HepG2 (cell line): ENCODE results near the gene SLC17A3. TPM values are rescaled to one million over a fixed set of nuclear protein-coding genes. Genes with fewer than 3 reads are reported as not detected.

Source experiments
- ATAC-seq: fragments of 200-7000 bp; cut with Tn5 transposase; 3 replicates; pipeline ENCODE4 v1.9.1; 2020; ENCODE audit warnings: mild to moderate bottlenecking, moderate library complexity
- BruUV-seq: library from RNA; stranded (reverse); fragments of 400-500 nt; replicated peaks from 2 replicates; lab custom pipeline; 2021; lab: Mats Ljungman, UMichigan
- CTCF ChIA-PET: fragments of 300-600 bp; formaldehyde crosslinking; extraction: SDS; loops from one replicate; lab custom pipeline; 2021; ENCODE audit warnings: low total read pairs, inconsistent platforms, low intra/inter-chr PET ratio; lab: Yijun Ruan, JAX
- POLR2A ChIA-PET: fragments of 350-600 bp; sonication (Branson Sonifier 250); formaldehyde crosslinking; loops from one replicate; lab custom pipeline; 2020; ENCODE audit warnings: antibody characterized with exemption, inconsistent platforms; lab: Yijun Ruan, JAX
- DNase-seq: peaks from one replicate; pipeline ENCODE4 v3.0.0-alpha.2; 2015; ENCODE audit warnings: low spot score
- FAIRE-seq: peaks from 3 replicates; lab custom pipeline; 2011; peaks lifted over from hg19 to GRCh38; lab: Jason Lieb, UNC
- H2AFZ ChIP-seq: one replicate; pipeline ENCODE4 v1.6.1; 2011; ENCODE audit warnings: low read length, inconsistent platforms
- H3K27ac ChIP-seq: fragments of 300-600 bp; 3 replicates; pipeline ENCODE4 v1.8.0; 2011; ENCODE audit warnings: mixed run types, mild to moderate bottlenecking, mixed read lengths, low read length, inconsistent platforms; ENCODE audit not compliant: insufficient read depth; ENCODE audit errors: extremely low read length
- H3K27me3 ChIP-seq, 2 experiments: fragments of 200-600 bp in 1 of 2; 2 replicates in 1 of 2; 3 replicates in 1 of 2; pipeline versions ENCODE4 v1.6.0 to v1.8.0; 2011; ENCODE audit warnings: low read length in 2 of 2, mild to moderate bottlenecking in 2 of 2, moderate library complexity in 2 of 2, inconsistent platforms in 1 of 2; ENCODE audit not compliant: insufficient read depth in 2 of 2, control insufficient read depth in 1 of 2
- H3K36me3 ChIP-seq, 2 experiments: fragments of 200-600 bp in 1 of 2; replicated peaks in 1 of 2; 2 replicates in 1 of 2; 3 replicates in 1 of 2; pipeline versions ENCODE4 v1.5.1 to v1.8.0; 2011; ENCODE audit warnings: low read length in 2 of 2, inconsistent platforms in 1 of 2; ENCODE audit not compliant: insufficient read depth in 2 of 2, control insufficient read depth in 1 of 2
- H3K4me1 ChIP-seq: 2 replicates; pipeline ENCODE4 v1.5.1; 2012; ENCODE audit warnings: low read length, inconsistent platforms; ENCODE audit not compliant: insufficient read depth
- H3K4me2 ChIP-seq: 2 replicates; pipeline ENCODE4 v1.6.0; 2011; ENCODE audit warnings: low read depth, low read length, inconsistent platforms
- H3K4me3 ChIP-seq, 3 experiments: fragments of 200-600 bp in 1 of 3; sonication (generic), shearing (Covaris generic) in 1 of 3; replicated peaks in 1 of 3; 2 replicates each; pipeline ENCODE4 v1.5.1; 2011 to 2016; ENCODE audit warnings: low read length in 3 of 3, inconsistent platforms in 2 of 3, low read depth in 2 of 3, mild to moderate bottlenecking in 2 of 3, control low read depth in 1 of 3, mixed read lengths in 1 of 3; ENCODE audit not compliant: insufficient read depth in 1 of 3
- H3K79me2 ChIP-seq: one replicate; pipeline ENCODE4 v1.6.1; 2011; ENCODE audit warnings: low read length, inconsistent platforms; ENCODE audit not compliant: insufficient read depth
- H3K9ac ChIP-seq: 2 replicates; pipeline ENCODE4 v1.6.0; 2011; ENCODE audit warnings: mild to moderate bottlenecking, low read depth, low read length, inconsistent platforms; ENCODE audit not compliant: insufficient read depth
- H3K9me3 ChIP-seq: 2 replicates; pipeline ENCODE4 v1.5.1; 2012; ENCODE audit warnings: mild to moderate bottlenecking, low read length
- H4K20me1 ChIP-seq: 2 replicates; pipeline ENCODE4 v1.6.0; 2011; ENCODE audit warnings: inconsistent platforms, mild to moderate bottlenecking, low read length, moderate library complexity; ENCODE audit not compliant: insufficient read depth
- CERS6 ChIP-seq: sonication (generic); formaldehyde crosslinking; IDR thresholded peaks from 2 replicates; pipeline ENCODE4 v1.5.0; 2020; ENCODE audit warnings: missing genetic modification reagents
- CHD2 ChIP-seq: IDR thresholded peaks from 2 replicates; pipeline ENCODE4 v1.6.1; 2011; ENCODE audit warnings: low read depth, low read length, improper control_type of control experiment
- KLF12 ChIP-seq: sonication (generic); formaldehyde crosslinking; IDR thresholded peaks from 2 replicates; pipeline ENCODE4 v1.4.0; 2020; ENCODE audit warnings: missing genetic modification reagents, borderline replicate concordance
- XRCC5 ChIP-seq: fragments of 200-400 bp; formaldehyde crosslinking; optimal IDR thresholded peaks from 2 replicates; pipeline ENCODE3; 2017; ENCODE audit warnings: mild to moderate bottlenecking, low read length
- ZNF224 ChIP-seq: sonication (generic); formaldehyde crosslinking; IDR thresholded peaks from 2 replicates; pipeline ENCODE4 v1.5.0; 2020; ENCODE audit warnings: mild to moderate bottlenecking, missing genetic modification reagents
- in situ Hi-C: cut with HindIII; loops from 2 replicates; pipeline ENCODE4 v1.10.0; 2017; ENCODE audit warnings: low pct_unique_long_range_greater_than_20kb; ENCODE audit not compliant: extremely low pct_ligation_motif_present
- intact Hi-C: fragments of 100-400 bp; cut with micrococcal nuclease; formaldehyde crosslinking; loops from one replicate; pipeline ENCODE4 v1.10.0; 2022; ENCODE audit not compliant: unreplicated experiment
- polyA plus RNA-seq, 8 experiments: library from polyadenylated mRNA; depleted of rRNA in 3 of 8; stranded (reverse) in 7 of 8; unstranded in 1 of 8; fragments of >200 nt; fragmentation: Illumina TruSeq in 4 of 8; extraction: Trizol in 4 of 8; gene quantifications; 2 replicates each; pipeline versions ENCODE4 v1.2.1 to v1.2.3, GENCODE V29; 2011 to 2016; ENCODE audit warnings: low read depth in 4 of 8, missing spikeins in 1 of 8, mixed read lengths in 1 of 8; ENCODE audit not compliant: insufficient read depth in 1 of 8
- total RNA-seq, 5 experiments: library from RNA; depleted of rRNA; stranded (reverse); fragments of >200 nt; fragmentation: Illumina TruSeq; extraction: Trizol; gene quantifications; 2 replicates each; pipeline ENCODE4 v1.2.3, GENCODE V29; 2016; ENCODE audit warnings: low read depth in 1 of 5
- TF ChIP-seq, protein P1 (sequence below), 2 experiments: sonication (generic) in 1 of 2; formaldehyde crosslinking in 1 of 2; IDR thresholded peaks; 2 replicates each; pipeline versions ENCODE4 v1.4.0 to v1.6.1; 2018 to 2020; ENCODE audit warnings: missing genetic modification reagents in 2 of 2, borderline replicate concordance in 1 of 2, low read depth in 1 of 2, mild to moderate bottlenecking in 1 of 2, missing biosample characterization in 1 of 2
- TF ChIP-seq, protein P2 (sequence below): sonication (generic); formaldehyde crosslinking; IDR thresholded peaks from 2 replicates; pipeline ENCODE4 v1.4.0; 2020; ENCODE audit warnings: mild to moderate bottlenecking, missing genetic modification reagents
- TF ChIP-seq, protein P3 (sequence below): sonication (generic); formaldehyde crosslinking; IDR thresholded peaks from 2 replicates; pipeline ENCODE4 v1.4.0; 2020; ENCODE audit warnings: missing genetic modification reagents
- TF ChIP-seq, protein P4 (sequence below): IDR thresholded peaks from 2 replicates; pipeline ENCODE4 v1.6.1; 2016
- TF ChIP-seq, protein P5 (sequence below): sonication (generic); formaldehyde crosslinking; IDR thresholded peaks from 2 replicates; pipeline ENCODE4 v1.5.1; 2020; ENCODE audit warnings: missing genetic modification reagents, mild to moderate bottlenecking, borderline replicate concordance

Gene SLC17A3
- total and polyA plus RNA-seq, 2 of the 13 experiments (the other 11 are each of a cell fraction or from before 2014, with no cell fraction given) = 0.09 to 0.11 TPM

DNA sequence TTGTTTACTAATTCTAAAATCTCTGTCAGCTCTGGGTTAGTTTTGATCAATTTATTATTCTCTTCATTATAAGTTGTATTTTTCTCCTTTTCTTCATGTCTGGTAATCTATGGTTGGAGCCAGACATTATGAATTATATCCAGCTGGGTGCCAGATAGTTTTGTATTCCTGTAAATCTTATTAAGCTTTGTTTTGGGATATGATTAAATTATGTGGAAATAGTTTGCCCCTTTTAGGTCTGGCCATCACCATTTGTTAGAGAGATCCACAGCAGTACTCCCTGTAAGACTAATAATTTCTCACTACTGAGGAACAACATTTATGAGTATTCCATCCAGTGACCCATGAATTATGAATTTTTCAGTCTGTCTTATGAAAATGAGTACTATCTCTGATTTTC lies 21.3 kb downstream of the SLC17A3 start:
- intact Hi-C loops (no loop called here), in situ Hi-C loops (no loop called here)
- DNase-seq (no peak), ATAC-seq (no peak), FAIRE-seq (no peak)
- Histone ChIP-seq H3K27ac (no peak overlapping the region), H3K9me3 (no peaks in the 10 kb centered on the region), H3K4me2 (no peak overlapping the region), H3K4me1 (peaks cover 21% of the 10 kb centered on the region), H4K20me1 (no peaks in the 10 kb centered on the region), H3K4me3 (no peak overlapping the region), H3K36me3 (no peaks in the 10 kb centered on the region), H3K27me3 (no peaks in the 10 kb centered on the region), H3K79me2 (no peaks in the 10 kb centered on the region), H3K9ac (no peak overlapping the region), H2AFZ (no peak overlapping the region)
- ChIA-PET CTCF (no interaction called here), POLR2A (no interaction called here)
- TF ChIP-seq, protein P1, sequence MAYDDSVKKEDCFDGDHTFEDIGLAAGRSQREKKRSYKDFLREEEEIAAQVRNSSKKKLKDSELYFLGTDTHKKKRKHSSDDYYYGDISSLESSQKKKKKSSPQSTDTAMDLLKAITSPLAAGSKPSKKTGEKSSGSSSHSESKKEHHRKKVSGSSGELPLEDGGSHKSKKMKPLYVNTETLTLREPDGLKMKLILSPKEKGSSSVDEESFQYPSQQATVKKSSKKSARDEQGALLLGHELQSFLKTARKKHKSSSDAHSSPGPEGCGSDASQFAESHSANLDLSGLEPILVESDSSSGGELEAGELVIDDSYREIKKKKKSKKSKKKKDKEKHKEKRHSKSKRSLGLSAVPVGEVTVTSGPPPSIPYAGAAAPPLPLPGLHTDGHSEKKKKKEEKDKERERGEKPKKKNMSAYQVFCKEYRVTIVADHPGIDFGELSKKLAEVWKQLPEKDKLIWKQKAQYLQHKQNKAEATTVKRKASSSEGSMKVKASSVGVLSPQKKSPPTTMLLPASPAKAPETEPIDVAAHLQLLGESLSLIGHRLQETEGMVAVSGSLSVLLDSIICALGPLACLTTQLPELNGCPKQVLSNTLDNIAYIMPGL (CRISPR knock-in tag; IDR thresholded peaks at IDR 0.05; ENCODE audit: borderline replicate concordance in 1 of 2, low read depth in 1 of 2) = no peak
- TF ChIP-seq ZNF224 (CRISPR knock-in tag) = no peak
- TF ChIP-seq, protein P2, sequence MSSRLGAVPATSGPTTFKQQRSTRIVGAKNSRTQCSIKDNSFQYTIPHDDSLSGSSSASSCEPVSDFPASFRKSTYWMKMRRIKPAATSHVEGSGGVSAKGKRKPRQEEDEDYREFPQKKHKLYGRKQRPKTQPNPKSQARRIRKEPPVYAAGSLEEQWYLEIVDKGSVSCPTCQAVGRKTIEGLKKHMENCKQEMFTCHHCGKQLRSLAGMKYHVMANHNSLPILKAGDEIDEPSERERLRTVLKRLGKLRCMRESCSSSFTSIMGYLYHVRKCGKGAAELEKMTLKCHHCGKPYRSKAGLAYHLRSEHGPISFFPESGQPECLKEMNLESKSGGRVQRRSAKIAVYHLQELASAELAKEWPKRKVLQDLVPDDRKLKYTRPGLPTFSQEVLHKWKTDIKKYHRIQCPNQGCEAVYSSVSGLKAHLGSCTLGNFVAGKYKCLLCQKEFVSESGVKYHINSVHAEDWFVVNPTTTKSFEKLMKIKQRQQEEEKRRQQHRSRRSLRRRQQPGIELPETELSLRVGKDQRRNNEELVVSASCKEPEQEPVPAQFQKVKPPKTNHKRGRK (CRISPR knock-in tag) = no peak
- TF ChIP-seq, protein P3, sequence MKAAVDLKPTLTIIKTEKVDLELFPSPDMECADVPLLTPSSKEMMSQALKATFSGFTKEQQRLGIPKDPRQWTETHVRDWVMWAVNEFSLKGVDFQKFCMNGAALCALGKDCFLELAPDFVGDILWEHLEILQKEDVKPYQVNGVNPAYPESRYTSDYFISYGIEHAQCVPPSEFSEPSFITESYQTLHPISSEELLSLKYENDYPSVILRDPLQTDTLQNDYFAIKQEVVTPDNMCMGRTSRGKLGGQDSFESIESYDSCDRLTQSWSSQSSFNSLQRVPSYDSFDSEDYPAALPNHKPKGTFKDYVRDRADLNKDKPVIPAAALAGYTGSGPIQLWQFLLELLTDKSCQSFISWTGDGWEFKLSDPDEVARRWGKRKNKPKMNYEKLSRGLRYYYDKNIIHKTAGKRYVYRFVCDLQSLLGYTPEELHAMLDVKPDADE (CRISPR knock-in tag) = no peak
- TF ChIP-seq CHD2 = no peak
- TF ChIP-seq, protein P4, sequence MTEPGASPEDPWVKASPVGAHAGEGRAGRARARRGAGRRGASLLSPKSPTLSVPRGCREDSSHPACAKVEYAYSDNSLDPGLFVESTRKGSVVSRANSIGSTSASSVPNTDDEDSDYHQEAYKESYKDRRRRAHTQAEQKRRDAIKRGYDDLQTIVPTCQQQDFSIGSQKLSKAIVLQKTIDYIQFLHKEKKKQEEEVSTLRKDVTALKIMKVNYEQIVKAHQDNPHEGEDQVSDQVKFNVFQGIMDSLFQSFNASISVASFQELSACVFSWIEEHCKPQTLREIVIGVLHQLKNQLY (CRISPR knock-in tag) = no peak
- TF ChIP-seq KLF12 (CRISPR knock-in tag) = no peak
- no peak for TF ChIP-seq CERS6 (CRISPR knock-in tag)
- no peak for TF ChIP-seq XRCC5
- TF ChIP-seq, protein P5, sequence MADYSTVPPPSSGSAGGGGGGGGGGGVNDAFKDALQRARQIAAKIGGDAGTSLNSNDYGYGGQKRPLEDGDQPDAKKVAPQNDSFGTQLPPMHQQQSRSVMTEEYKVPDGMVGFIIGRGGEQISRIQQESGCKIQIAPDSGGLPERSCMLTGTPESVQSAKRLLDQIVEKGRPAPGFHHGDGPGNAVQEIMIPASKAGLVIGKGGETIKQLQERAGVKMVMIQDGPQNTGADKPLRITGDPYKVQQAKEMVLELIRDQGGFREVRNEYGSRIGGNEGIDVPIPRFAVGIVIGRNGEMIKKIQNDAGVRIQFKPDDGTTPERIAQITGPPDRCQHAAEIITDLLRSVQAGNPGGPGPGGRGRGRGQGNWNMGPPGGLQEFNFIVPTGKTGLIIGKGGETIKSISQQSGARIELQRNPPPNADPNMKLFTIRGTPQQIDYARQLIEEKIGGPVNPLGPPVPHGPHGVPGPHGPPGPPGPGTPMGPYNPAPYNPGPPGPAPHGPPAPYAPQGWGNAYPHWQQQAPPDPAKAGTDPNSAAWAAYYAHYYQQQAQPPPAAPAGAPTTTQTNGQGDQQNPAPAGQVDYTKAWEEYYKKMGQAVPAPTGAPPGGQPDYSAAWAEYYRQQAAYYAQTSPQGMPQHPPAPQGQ (CRISPR knock-in tag) = no peak
- no TSS peak for BruUV-seq
